ENCODE data around the gene FAM135A.
"Not testable (repeated sequence)": the region's sequence is repeated elsewhere in the genome, so short reads cannot be mapped to it uniquely, and the experiment has no call there.

GRCh38 chr6:70486638-70487037 lies 73.3 kb downstream of the FAM135A start:
- not testable (repeated sequence) for TF ChIP-seq POLR2AphosphoS5, EP300 (IDR thresholded peaks at IDR 0.05)
- TF ChIP-seq, protein P1, sequence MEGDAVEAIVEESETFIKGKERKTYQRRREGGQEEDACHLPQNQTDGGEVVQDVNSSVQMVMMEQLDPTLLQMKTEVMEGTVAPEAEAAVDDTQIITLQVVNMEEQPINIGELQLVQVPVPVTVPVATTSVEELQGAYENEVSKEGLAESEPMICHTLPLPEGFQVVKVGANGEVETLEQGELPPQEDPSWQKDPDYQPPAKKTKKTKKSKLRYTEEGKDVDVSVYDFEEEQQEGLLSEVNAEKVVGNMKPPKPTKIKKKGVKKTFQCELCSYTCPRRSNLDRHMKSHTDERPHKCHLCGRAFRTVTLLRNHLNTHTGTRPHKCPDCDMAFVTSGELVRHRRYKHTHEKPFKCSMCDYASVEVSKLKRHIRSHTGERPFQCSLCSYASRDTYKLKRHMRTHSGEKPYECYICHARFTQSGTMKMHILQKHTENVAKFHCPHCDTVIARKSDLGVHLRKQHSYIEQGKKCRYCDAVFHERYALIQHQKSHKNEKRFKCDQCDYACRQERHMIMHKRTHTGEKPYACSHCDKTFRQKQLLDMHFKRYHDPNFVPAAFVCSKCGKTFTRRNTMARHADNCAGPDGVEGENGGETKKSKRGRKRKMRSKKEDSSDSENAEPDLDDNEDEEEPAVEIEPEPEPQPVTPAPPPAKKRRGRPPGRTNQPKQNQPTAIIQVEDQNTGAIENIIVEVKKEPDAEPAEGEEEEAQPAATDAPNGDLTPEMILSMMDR (IDR thresholded peaks at IDR 0.05), result not testable (repeated sequence)
